GM21576 (cell line): ENCODE measurements around the gene TMC8.
A peak's percentile ranks its signal among the peaks of the same experiment; 100 is the strongest.
"Not testable (repeated sequence)": the region's sequence is repeated elsewhere in the genome, so short reads cannot be mapped to it uniquely, and the experiment has no call there.

Experiments used
- ATAC-seq: cut with Tn5 transposase; IDR thresholded peaks from one replicate; pipeline ENCODE4 v1.9.1; 2021; ENCODE audit warnings: mild to moderate bottlenecking, moderate library complexity; ENCODE audit not compliant: unreplicated experiment

TMC8 gene

GRCh38 chr17:78154903-78155811 is 24.6 kb downstream of the TMC8 start:
- peak; percentile 58 for ATAC-seq

GRCh38 chr17:78159575-78160158 is 29.1 kb downstream of the TMC8 start:
- no peak for ATAC-seq

- no peak for ATAC-seq
Observed at GRCh38 chr17:78163881-78164747, 33.5 kb downstream of the TMC8 start.

- no peak for ATAC-seq
Observed at GRCh38 chr17:78164748-78165607, 34.4 kb downstream of the TMC8 start.

GRCh38 chr17:78166416-78166815 is 35.8 kb downstream of the TMC8 start:
- ATAC-seq = no peak

- no peak for ATAC-seq
Observed at GRCh38 chr17:78168242-78168902, 37.8 kb downstream of the TMC8 start, which contains the start of gene SYNGR2. SYNGR2 (plus strand) TSS chr17:78168581; CDS start chr17:78168617, 36 bp downstream.

- no peak for ATAC-seq
Observed at GRCh38 chr17:78168903-78169793, 38.6 kb downstream of the TMC8 start.

GRCh38 chr17:78170692-78171590 is 40.4 kb downstream of the TMC8 start:
- ATAC-seq = no peak

- ATAC-seq = not testable (repeated sequence)
Observed at GRCh38 chr17:78171591-78172248, 41.1 kb downstream of the TMC8 start.

GRCh38 chr17:78172249-78173051 is 41.9 kb downstream of the TMC8 start:
- ATAC-seq = no peak

- ATAC-seq = peak; percentile 34
Observed at GRCh38 chr17:78173097-78173715, 42.6 kb downstream of the TMC8 start.

- no peak for ATAC-seq
Observed at GRCh38 chr17:78174346-78174869, 43.8 kb downstream of the TMC8 start.

GRCh38 chr17:78174870-78175642 is 44.5 kb downstream of the TMC8 start:
- no peak for ATAC-seq

- ATAC-seq = no peak
Observed at GRCh38 chr17:78175643-78175981, 45.0 kb downstream of the TMC8 start.

- no peak for ATAC-seq
Observed at GRCh38 chr17:78176548-78177025, 46.0 kb downstream of the TMC8 start.
